Measurements from ENCODE around the gene UCK2.

UCK2 gene

GRCh38 chr1:165936542-165936941 lies 109.1 kb downstream of the UCK2 start:
- Histone ChIP-seq H4K5ac (ENCODE audit: low read length) (no peak overlapping the region), H2BK5ac (ENCODE audit: low read length) (no peak overlapping the region), H3K4me2 (ENCODE audit: low read length) (no peak overlapping the region), H3K18ac (ENCODE audit: low read length) (no peak overlapping the region), H3K36me3 (ENCODE audit: control insufficient read depth, insufficient read depth, low read length) (no peaks in the 10 kb centered on the region), H3K23ac (ENCODE audit: low read length) (no peak overlapping the region), H3K27me3 (ENCODE audit: insufficient read depth, low read length, poor library complexity) (no peaks in the 10 kb centered on the region), H3K4me3 (ENCODE audit: low read length) (no peak overlapping the region), H3K79me1 (ENCODE audit: low read length) (no peaks in the 10 kb centered on the region), H2BK15ac (replicated peaks; ENCODE audit: low read depth) (no peak overlapping the region), H2AK5ac (ENCODE audit: low read length) (no peak overlapping the region), H3K27ac (ENCODE audit: low read depth, low read length) (no peak overlapping the region), H3K9ac (ENCODE audit: low read length) (no peak overlapping the region), H3K79me2 (ENCODE audit: control insufficient read depth, insufficient read depth, low read length) (no peaks in the 10 kb centered on the region), H4K8ac (ENCODE audit: low read depth, low read length) (no peak overlapping the region), H3K56ac (ENCODE audit: low read length) (no peak overlapping the region), H3K4ac (ENCODE audit: low read depth, low read length) (no peak overlapping the region), H3K4me1 (ENCODE audit: control insufficient read depth, low read depth, low read length) (peaks cover 2% of the 10 kb centered on the region), H2BK120ac (ENCODE audit: low read depth, low read length) (no peak overlapping the region)
- no peak for DNase-seq
- no CpG with 5 or more reads among the region's 5 CpGs for WGBS (ENCODE audit: extremely low coverage, insufficient coverage, low lambda C conversion rate)

- Histone ChIP-seq H3K4me3 (ENCODE audit: low read length) (no peak overlapping the region), H3K27ac (ENCODE audit: low read depth, low read length) (no peak overlapping the region), H3K79me1 (ENCODE audit: low read length) (no peaks in the 10 kb centered on the region), H4K8ac (ENCODE audit: low read depth, low read length) (no peak overlapping the region), H3K18ac (ENCODE audit: low read length) (no peak overlapping the region), H2BK120ac (ENCODE audit: low read depth, low read length) (no peak overlapping the region), H2BK15ac (replicated peaks; ENCODE audit: low read depth) (no peak overlapping the region), H2AK5ac (ENCODE audit: low read length) (no peak overlapping the region), H3K9ac (ENCODE audit: low read length) (no peak overlapping the region), H3K56ac (ENCODE audit: low read length) (no peak overlapping the region), H3K27me3 (ENCODE audit: insufficient read depth, low read length, poor library complexity) (no peaks in the 10 kb centered on the region), H3K36me3 (ENCODE audit: control insufficient read depth, insufficient read depth, low read length) (no peaks in the 10 kb centered on the region), H3K4me1 (ENCODE audit: control insufficient read depth, low read depth, low read length) (peaks cover 2% of the 10 kb centered on the region), H4K5ac (ENCODE audit: low read length) (no peak overlapping the region), H3K23ac (ENCODE audit: low read length) (no peak overlapping the region), H3K79me2 (ENCODE audit: control insufficient read depth, insufficient read depth, low read length) (no peaks in the 10 kb centered on the region), H2BK5ac (ENCODE audit: low read length) (no peak overlapping the region), H3K4me2 (ENCODE audit: low read length) (no peak overlapping the region), H3K4ac (ENCODE audit: low read depth, low read length) (no peak overlapping the region)
- no peak for DNase-seq
- no CpG with 5 or more reads among the region's 2 CpGs for WGBS (ENCODE audit: extremely low coverage, insufficient coverage, low lambda C conversion rate)
Observed at GRCh38 chr1:165937829-165938228, 110.4 kb downstream of the UCK2 start.

GRCh38 chr1:165938844-165939243 lies 111.4 kb downstream of the UCK2 start:
- no peak overlapping the region for H3K27ac ChIP-seq (ENCODE audit: low read depth, low read length)
- H3K27me3 ChIP-seq (ENCODE audit: insufficient read depth, low read length, poor library complexity): no peaks in the 10 kb centered on the region
- no peak overlapping the region for H3K56ac ChIP-seq (ENCODE audit: low read length)
- no CpG with 5 or more reads among the region's 2 CpGs for WGBS (ENCODE audit: extremely low coverage, insufficient coverage, low lambda C conversion rate)
- H3K23ac ChIP-seq (ENCODE audit: low read length): no peak overlapping the region
- H2AK5ac ChIP-seq (ENCODE audit: low read length): no peak overlapping the region
- H3K4me2 ChIP-seq (ENCODE audit: low read length): no peak overlapping the region
- H3K4me1 ChIP-seq (ENCODE audit: control insufficient read depth, low read depth, low read length): peaks cover 1% of the 10 kb centered on the region
- no peak overlapping the region for H3K4me3 ChIP-seq (ENCODE audit: low read length)
- DNase-seq: no peak
- no peak overlapping the region for H3K18ac ChIP-seq (ENCODE audit: low read length)
- H3K79me1 ChIP-seq (ENCODE audit: low read length): no peaks in the 10 kb centered on the region
- H3K36me3 ChIP-seq (ENCODE audit: control insufficient read depth, insufficient read depth, low read length): no peaks in the 10 kb centered on the region
- H3K9ac ChIP-seq (ENCODE audit: low read length): no peak overlapping the region
- no peak overlapping the region for H2BK15ac ChIP-seq (replicated peaks; ENCODE audit: low read depth)
- H4K8ac ChIP-seq (ENCODE audit: low read depth, low read length): no peak overlapping the region
- no peaks in the 10 kb centered on the region for H3K79me2 ChIP-seq (ENCODE audit: control insufficient read depth, insufficient read depth, low read length)
- no peak overlapping the region for H4K5ac ChIP-seq (ENCODE audit: low read length)
- H2BK120ac ChIP-seq (ENCODE audit: low read depth, low read length): no peak overlapping the region
- no peak overlapping the region for H2BK5ac ChIP-seq (ENCODE audit: low read length)
- no peak overlapping the region for H3K4ac ChIP-seq (ENCODE audit: low read depth, low read length)

GRCh38 chr1:165941531-165941930 lies 114.1 kb downstream of the UCK2 start:
- H3K4me1 ChIP-seq (ENCODE audit: control insufficient read depth, low read depth, low read length): no peaks in the 10 kb centered on the region
- H3K4me2 ChIP-seq (ENCODE audit: low read length): no peak overlapping the region

GRCh38 chr1:165942062-165942461 lies 114.6 kb downstream of the UCK2 start:
- Histone ChIP-seq H3K79me1 (ENCODE audit: low read length) (no peaks in the 10 kb centered on the region), H2AK5ac (ENCODE audit: low read length) (no peak overlapping the region), H3K56ac (ENCODE audit: low read length) (no peak overlapping the region), H2BK15ac (replicated peaks; ENCODE audit: low read depth) (no peak overlapping the region), H4K5ac (ENCODE audit: low read length) (no peak overlapping the region), H3K18ac (ENCODE audit: low read length) (no peak overlapping the region), H3K27ac (ENCODE audit: low read depth, low read length) (no peak overlapping the region), H2BK120ac (ENCODE audit: low read depth, low read length) (no peak overlapping the region), H3K27me3 (ENCODE audit: insufficient read depth, low read length, poor library complexity) (no peaks in the 10 kb centered on the region), H2BK5ac (ENCODE audit: low read length) (no peak overlapping the region), H3K4me1 (ENCODE audit: control insufficient read depth, low read depth, low read length) (no peaks in the 10 kb centered on the region), H4K8ac (ENCODE audit: low read depth, low read length) (no peak overlapping the region), H3K36me3 (ENCODE audit: control insufficient read depth, insufficient read depth, low read length) (no peaks in the 10 kb centered on the region), H3K4me3 (ENCODE audit: low read length) (no peak overlapping the region), H3K23ac (ENCODE audit: low read length) (no peak overlapping the region), H3K4me2 (ENCODE audit: low read length) (no peak overlapping the region), H3K4ac (ENCODE audit: low read depth, low read length) (no peak overlapping the region), H3K79me2 (ENCODE audit: control insufficient read depth, insufficient read depth, low read length) (no peaks in the 10 kb centered on the region), H3K9ac (ENCODE audit: low read length) (no peak overlapping the region)
- WGBS (ENCODE audit: extremely low coverage, insufficient coverage, low lambda C conversion rate): no CpG with 5 or more reads among the region's 4 CpGs
- DNase-seq: no peak

More at GRCh38 chr1:165941531-165941930, 114.1 kb downstream of the UCK2 start:
- no peaks in the 10 kb centered on the region for H3K27me3 ChIP-seq (ENCODE audit: insufficient read depth, low read length, poor library complexity)
- no peak overlapping the region for H3K23ac ChIP-seq (ENCODE audit: low read length)
- H3K79me1 ChIP-seq (ENCODE audit: low read length): no peaks in the 10 kb centered on the region
- no peak overlapping the region for H3K27ac ChIP-seq (ENCODE audit: low read depth, low read length)
- no peak overlapping the region for H3K4me3 ChIP-seq (ENCODE audit: low read length)
- H3K9ac ChIP-seq (ENCODE audit: low read length): no peak overlapping the region
- no peak overlapping the region for H4K5ac ChIP-seq (ENCODE audit: low read length)
- no peak overlapping the region for H3K56ac ChIP-seq (ENCODE audit: low read length)
- no peak overlapping the region for H4K8ac ChIP-seq (ENCODE audit: low read depth, low read length)
- no peak overlapping the region for H2BK15ac ChIP-seq (replicated peaks; ENCODE audit: low read depth)
- H2BK5ac ChIP-seq (ENCODE audit: low read length): no peak overlapping the region
- no peak overlapping the region for H2AK5ac ChIP-seq (ENCODE audit: low read length)
- no CpG with 5 or more reads among the region's 21 CpGs for WGBS (ENCODE audit: extremely low coverage, insufficient coverage, low lambda C conversion rate)
- H3K79me2 ChIP-seq (ENCODE audit: control insufficient read depth, insufficient read depth, low read length): no peaks in the 10 kb centered on the region
- H3K4ac ChIP-seq (ENCODE audit: low read depth, low read length): no peak overlapping the region
- no peak overlapping the region for H3K18ac ChIP-seq (ENCODE audit: low read length)
- no peaks in the 10 kb centered on the region for H3K36me3 ChIP-seq (ENCODE audit: control insufficient read depth, insufficient read depth, low read length)
- no peak for DNase-seq
- H2BK120ac ChIP-seq (ENCODE audit: low read depth, low read length): no peak overlapping the region

GRCh38 chr1:165942927-165943597 lies 115.6 kb downstream of the UCK2 start:
- no peaks in the 10 kb centered on the region for H3K4me1 ChIP-seq (ENCODE audit: control insufficient read depth, low read depth, low read length)
- no peak overlapping the region for H2AK5ac ChIP-seq (ENCODE audit: low read length)
- no peak overlapping the region for H3K18ac ChIP-seq (ENCODE audit: low read length)
- H3K27ac ChIP-seq (ENCODE audit: low read depth, low read length): no peak overlapping the region
- H3K9ac ChIP-seq (ENCODE audit: low read length): no peak overlapping the region
- no peak overlapping the region for H3K4me2 ChIP-seq (ENCODE audit: low read length)
- WGBS (ENCODE audit: extremely low coverage, insufficient coverage, low lambda C conversion rate): no CpG with 5 or more reads among the region's 3 CpGs
- no peaks in the 10 kb centered on the region for H3K27me3 ChIP-seq (ENCODE audit: insufficient read depth, low read length, poor library complexity)
- H4K5ac ChIP-seq (ENCODE audit: low read length): no peak overlapping the region
- no peaks in the 10 kb centered on the region for H3K79me1 ChIP-seq (ENCODE audit: low read length)
- H4K8ac ChIP-seq (ENCODE audit: low read depth, low read length): no peak overlapping the region
- H2BK120ac ChIP-seq (ENCODE audit: low read depth, low read length): no peak overlapping the region
- no peak overlapping the region for H3K4me3 ChIP-seq (ENCODE audit: low read length)
- no peak overlapping the region for H2BK15ac ChIP-seq (replicated peaks; ENCODE audit: low read depth)
- H3K36me3 ChIP-seq (ENCODE audit: control insufficient read depth, insufficient read depth, low read length): no peaks in the 10 kb centered on the region
- DNase-seq: peak; percentile 83
- no peak overlapping the region for H3K56ac ChIP-seq (ENCODE audit: low read length)
- H3K79me2 ChIP-seq (ENCODE audit: control insufficient read depth, insufficient read depth, low read length): no peaks in the 10 kb centered on the region
- H3K4ac ChIP-seq (ENCODE audit: low read depth, low read length): no peak overlapping the region
- no peak overlapping the region for H2BK5ac ChIP-seq (ENCODE audit: low read length)
- H3K23ac ChIP-seq (ENCODE audit: low read length): no peak overlapping the region
